Hematopoietic multipotent progenitor cell treated with erythropoietin and hydrocortisone succinate and interleukin-3 and kit ligand, for 17 days (in vitro differentiated cells): ENCODE data around the gene ERMAP.
A peak's percentile ranks its signal among the peaks of the same experiment; 100 is the strongest.

Experiments
- DNase-seq: peaks from one replicate; pipeline ENCODE4 v3.0.0-alpha.2; 2015; ENCODE audit warnings: low spot score

Gene ERMAP, protein sequence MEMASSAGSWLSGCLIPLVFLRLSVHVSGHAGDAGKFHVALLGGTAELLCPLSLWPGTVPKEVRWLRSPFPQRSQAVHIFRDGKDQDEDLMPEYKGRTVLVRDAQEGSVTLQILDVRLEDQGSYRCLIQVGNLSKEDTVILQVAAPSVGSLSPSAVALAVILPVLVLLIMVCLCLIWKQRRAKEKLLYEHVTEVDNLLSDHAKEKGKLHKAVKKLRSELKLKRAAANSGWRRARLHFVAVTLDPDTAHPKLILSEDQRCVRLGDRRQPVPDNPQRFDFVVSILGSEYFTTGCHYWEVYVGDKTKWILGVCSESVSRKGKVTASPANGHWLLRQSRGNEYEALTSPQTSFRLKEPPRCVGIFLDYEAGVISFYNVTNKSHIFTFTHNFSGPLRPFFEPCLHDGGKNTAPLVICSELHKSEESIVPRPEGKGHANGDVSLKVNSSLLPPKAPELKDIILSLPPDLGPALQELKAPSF

DNA sequence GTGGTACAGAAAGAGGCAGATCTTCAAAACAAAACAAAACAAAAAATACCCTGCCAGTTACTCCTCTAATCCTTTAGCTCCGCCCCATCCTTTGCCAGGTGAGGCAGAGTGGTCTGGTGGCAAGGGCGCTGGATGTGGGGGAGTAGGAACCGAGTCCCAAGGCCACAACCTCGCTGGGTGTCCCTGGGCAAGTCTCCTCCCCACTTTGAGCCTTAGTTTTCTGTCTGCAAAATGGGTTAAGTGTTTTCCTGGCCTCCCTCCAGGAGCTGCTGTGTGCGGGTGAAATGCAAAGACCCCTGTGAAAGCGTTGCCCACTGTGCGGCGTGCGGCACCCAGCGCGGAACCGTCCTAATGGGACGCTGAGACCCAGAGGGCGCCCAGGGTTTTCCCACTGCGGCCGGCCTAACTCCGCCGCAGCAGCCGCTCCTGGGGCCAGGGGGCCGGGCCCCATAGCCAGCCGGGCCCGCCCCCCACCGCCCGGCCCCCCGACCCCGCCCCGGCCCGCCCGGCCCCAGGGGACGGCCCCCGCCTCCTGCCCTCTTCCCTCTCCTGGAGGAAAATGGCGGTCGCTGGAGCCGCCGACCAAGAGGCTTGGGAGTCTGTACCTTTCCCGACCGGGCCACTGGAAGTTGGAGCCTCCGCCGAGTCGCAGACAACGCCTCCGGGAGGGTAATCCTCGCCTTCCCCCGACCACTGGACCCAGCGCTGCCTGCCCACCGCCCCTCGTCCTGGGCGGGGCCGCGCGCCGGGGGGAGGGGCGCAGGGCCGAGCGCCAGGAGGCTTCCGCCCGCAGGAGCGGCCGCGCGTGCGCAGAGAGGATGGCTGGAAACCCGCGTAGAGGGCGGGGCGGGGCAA lies at the start of gene ERMAP, which contains the start of gene SVBP:
Gene ERMAP, plus strand, starts transcription at position 538 of the 855 bp plus-strand sequence. CDS start 13,327 bp downstream, outside the sequence.
Gene SVBP, minus strand, starts transcription at position 813 of the 855 bp plus-strand sequence. CDS start 853 bp downstream, outside the sequence.
- peak; percentile 96 for DNase-seq

DNA sequence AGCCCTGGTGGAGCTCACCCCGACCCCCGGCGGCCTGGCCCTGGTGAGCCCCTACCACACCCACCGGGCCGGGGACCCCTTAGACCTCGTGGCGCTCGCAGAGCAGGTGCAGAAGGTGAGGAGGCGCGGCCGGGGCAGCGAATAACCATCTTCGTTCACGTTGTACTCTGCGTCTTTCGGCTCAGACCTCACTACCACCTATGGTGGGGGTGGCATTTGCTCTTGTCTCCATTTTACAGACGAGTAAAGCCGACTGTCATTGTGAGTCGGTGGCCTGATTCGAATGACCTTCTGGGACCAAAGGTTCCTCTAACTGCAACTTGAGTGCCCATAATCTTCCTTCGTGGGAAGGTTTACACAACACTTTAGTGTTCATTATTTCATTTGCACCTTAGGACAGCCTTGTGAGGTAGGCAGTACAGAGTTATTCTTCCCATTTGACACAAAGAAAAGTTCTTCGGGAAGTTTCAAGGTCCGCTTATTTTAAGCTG lies 49.4 kb upstream of the ERMAP start:
- no peak for DNase-seq

DNA sequence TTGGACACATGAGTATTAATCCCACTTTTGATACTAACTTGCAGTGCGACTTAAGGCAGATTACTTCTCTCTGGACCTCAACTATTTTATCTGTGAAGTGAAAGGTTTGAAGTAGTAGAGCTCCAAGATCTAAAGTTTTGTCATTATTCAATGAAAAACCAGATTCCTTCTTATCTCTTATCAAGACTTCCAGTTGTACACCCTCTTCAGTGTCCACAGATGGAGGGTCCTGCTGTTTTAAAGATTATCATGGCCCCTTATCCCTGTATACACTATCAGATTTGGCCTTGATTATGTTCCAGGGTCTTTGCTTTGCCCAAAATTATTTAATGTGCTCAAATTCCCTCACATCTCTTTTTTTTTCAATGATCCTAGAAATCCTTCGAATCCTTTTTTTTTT lies 48.8 kb upstream of the ERMAP start:
- peak; percentile 20 for DNase-seq

DNA sequence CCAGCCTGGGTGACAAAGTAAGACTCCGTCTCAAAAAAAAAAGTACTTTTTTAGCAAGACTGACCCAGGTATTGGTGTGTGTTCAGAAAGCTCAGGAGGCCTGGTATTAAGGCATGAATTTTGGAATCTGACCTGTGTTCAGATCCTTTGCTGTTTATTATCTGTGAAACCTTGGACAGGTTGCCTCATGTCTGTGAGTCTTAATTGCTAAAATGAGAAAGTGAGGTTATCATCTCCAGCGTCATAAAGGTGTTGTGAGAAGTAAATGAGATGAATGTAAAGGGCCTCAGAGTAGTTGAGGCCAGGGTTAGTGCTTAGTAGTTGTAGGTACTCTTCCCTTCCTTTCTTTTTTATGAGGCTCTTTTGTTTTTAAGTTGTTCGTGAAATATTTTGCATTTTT lies 47.1 kb upstream of the ERMAP start:
- DNase-seq = no peak

DNA sequence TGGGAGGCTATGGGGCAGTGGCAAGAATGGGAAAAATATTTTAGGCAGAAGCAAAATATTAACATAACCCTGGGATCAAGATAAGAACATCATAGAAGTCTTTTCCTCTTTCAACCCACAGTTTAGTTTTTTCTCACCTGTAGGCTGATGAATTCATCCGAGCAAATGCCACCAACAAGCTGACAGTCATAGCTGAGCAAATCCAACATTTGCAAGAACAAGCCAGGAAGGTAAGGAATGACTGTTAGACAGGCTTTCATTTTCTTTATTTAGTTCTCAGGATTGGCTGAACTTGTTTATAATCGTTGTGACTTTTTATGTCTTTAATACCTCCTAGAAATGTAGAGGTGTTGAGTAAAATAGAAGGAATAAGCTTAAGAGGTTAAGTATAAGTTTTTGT lies 43.5 kb upstream of the ERMAP start:
- no peak for DNase-seq

DNA sequence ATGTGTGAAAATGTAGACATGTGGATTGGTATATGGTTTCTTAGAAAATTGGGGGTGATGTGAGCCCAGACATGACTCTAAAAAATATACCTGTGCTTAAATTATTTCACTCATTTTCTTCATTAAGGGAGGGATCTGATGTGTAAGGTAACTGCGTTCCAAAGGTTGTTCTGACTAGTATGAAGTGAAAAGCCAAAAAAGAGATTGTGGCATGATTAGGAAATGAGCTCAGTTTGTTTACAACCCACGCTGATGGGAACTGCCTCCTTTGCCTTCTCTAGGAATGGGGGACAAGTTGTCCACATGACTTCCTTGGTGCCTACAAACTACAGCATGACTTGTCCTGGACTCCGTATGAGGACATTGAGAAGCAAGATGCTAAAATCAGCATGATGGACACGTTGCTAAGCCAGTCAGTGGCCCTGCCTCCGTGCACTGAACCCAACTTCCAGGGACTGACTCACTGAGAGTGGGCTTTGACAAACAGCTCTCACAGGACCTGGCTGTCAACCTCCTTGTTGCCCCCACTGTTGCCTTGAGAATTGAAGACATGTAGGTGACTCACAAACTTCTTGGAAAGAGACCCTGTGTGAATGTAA lies 41.9 kb upstream of the ERMAP start:
- no peak for DNase-seq

DNA sequence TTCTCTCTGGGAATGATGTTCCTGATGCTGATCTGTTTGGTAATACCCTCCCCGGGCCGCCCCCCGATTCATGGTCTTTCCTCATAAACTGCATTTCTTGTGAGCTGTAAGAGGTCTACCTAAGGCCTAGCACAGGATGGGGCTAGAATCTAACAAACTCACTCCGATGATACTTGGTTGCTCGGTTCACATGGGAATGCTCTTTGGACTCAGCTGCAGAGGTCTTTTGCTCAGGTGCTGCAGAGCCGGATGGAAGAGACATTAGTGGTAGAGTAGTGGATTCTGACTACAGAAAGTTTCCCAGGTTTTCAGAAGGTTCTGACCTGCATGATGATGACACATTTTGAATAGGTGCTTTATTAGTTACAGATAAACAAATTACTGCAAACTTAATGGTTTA lies 40.4 kb upstream of the ERMAP start:
- DNase-seq = no peak

DNA sequence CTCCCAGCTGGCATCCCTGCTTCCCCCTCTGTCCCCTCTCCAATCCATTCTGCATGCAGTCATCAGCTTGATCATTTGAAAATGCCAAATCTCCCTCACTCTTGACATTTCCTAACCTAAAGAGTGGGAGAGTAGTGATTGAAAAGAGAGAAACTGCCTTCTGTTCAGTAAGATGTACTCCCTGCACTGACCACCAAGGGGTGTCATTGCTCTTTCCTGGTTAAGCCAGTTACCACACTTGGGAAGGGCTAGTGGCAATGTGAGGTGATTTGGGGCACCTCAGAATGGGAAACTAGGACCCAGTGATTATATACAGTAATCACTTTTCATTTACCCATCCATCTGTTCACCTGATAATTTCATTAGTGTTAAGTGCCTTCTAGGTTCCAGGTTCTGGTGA lies 39.1 kb upstream of the ERMAP start:
- DNase-seq = peak; percentile 84

DNA sequence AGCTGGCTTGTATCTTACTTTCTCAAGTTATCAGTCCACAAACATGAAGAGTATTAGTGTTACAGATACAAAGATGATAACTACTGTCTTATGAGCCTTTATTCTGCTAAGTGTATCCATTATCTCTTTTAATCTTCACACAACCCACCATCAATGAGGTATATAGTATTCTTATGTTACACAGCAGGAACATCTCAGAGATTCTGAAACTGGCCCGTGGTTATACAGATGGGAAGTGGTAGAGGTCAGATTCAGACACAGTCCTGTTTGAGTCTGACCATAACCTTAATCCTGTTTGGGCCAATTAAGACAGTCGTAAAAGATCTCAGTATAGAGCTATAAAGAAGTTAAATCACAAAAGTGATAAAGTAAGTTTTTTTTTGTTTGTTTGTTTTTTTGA lies 37.2 kb upstream of the ERMAP start:
- DNase-seq = no peak

DNA sequence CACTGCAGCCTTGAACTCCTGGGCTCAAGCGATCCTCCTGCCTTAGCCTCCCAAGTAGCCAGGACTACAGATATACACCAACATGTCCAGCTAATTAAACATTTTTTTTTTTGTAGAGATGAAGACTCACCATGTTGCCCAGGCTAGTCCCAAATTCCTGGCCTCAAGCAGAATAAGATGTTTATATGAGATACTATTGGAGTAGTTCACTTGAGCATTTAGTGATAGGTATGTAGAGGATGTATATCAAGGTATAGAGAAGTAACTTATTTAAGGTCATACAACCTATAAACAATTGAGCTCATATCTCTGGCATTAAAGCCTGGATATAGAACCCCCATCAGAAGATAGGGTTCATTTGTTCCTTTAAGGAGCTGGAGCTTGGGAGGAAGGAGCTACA lies 36.7 kb upstream of the ERMAP start:
- no peak for DNase-seq

DNA sequence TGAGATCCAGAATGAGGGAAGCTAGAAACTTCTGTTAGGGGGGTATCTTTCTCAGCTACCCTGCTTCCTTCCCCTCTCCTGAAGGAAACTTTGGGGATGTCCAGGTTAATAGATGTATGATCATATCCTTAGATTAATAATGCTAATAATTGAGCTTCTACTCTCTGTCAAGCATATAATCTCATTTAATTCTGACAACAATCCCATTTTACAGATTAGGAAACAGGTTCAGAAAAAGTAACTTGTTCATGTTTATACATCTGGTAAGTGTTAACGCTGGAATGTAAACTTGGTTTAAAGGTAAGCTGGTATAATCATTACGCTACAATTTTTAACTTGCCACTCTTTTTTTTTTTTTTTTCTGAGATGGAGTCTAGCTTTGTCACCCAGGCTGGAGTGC lies 33.8 kb upstream of the ERMAP start:
- no peak for DNase-seq

DNA sequence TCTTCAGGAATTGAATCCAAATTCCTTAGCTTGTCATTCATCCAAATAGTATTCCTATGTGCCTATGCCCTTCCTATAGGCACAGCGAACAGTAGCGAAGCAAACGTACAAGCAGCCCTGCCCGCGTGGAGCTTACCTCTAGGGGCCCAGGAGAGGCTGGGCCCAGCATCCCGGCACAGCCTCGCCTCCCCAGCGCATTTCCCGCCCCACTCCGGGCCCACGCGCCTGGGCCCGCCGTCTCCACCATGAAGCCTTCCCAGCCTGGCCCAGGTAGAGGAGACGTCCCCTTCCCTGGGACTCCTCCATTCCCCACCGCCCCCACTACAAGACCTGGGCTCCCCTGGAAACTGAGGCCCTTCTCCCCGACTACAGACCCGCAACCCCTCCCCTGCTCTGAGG lies 32.4 kb upstream of the ERMAP start:
- no peak for DNase-seq

DNA sequence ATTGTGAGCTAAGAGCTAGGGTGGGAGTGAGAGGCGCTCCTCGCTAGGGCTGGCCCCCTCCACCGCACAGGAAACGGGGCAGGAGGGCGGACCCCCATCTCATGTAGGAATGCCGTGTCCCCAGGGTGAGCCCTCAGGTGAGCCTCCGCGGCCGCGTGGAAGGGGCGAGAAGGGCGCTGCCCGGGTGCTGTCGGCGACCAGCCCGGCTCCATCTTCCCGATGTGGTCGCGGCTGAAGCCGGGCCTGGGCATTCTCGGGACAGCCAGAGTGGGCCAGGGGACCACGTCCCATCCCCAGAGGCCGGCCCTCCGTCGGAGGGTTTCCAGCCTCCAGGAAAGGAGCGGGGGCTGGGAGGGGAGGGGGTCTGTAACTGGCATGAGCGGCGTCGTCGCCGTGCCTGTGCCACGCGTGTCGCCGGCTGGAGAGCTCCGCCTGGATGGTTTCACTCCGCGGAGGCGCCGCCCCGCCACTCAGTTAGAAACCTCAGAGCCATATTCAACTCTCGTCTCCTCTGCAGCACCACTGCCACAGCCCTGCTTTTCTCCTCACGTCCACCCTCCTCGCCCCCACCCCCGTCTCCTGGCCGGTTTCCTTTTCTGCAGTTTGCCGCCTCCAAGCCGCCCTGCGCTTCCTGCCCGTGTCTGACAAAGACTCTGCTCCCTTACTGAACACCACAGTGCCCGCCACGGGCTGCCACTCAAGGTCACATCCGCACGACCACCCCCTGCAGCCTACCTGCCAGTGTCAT lies 31.8 kb upstream of the ERMAP start, which contains the start of gene TMEM269:
Gene TMEM269, plus strand, starts transcription at position 46 of the 748 bp plus-strand sequence. CDS start 4,903 bp downstream, outside the sequence.
- DNase-seq = no peak

DNA sequence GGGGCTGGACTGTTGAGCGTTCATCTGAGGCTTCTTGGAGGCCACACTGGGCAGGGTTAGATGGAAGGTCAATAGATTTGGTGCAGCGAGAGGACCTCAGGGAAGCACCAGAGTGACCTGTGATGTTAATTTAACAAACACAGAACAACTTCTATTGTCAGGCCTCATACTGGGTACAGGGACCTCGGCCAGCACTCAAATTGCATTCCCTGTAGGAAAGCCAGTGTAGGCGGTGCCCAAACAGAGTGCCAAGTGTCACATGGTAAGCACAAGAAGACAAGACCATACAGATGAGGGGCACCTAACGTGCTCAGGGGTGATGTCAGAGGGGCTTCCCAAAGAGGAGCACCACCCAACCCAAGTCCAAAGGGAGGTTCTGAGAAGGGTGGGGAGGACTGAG lies 30.8 kb upstream of the ERMAP start:
- DNase-seq = no peak

DNA sequence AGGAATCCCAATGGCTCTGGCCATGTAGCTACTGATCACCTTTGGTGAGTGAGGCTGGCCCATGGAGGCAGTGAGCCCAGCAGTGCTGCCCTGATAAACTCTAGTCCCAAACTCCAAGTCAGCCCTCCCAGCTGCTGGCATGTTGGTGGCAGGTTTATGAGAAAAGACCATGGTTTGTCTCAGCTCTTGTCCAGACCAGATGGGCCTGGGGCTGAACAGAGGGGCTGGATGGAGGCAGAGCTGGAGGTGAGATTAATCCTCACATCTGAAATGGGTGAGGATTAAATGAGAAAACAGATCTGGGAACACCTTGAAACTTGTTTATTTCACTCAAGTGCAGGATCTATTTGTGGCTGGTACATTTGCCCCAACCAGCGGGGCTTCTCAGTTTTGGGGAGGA lies 28.9 kb upstream of the ERMAP start:
- no peak for DNase-seq

DNA sequence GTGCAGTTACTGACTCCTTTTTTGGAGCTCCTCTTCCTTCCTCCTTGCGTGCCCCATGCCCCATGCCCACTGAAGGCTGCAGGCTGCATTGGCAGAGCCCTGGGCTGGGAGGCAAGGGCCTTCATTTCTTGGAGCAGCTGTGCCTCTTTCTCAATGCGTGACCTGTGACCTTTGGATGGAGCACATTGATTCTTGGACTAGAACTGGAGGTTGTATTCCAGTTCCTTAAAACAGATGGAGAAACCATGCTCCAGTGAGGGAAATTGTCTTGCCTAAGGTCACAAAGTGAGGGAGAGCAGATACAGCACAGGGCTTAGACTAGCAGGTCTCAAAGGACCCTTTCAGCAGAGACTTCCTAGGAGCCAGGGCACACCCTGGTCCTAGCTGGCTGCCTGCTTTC lies 23.1 kb upstream of the ERMAP start:
- no peak for DNase-seq

DNA sequence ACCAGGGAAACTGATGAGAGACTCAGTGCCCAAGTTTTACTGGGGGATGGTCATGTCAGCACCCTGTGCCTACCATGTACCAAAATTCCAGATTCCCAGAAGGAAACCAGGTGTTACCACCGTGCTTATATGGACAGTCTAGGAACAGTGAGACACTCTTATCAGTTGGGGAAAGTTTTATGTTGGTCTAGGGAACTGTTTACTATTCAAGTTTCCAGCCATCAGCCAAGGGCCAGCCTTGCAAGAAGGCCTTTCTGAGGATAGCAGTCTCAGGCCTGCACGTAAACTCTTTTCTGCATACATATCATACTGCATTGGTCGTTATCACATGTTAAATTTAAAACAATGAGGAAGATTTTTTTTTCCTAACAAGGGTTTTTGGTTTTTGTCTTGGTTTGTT lies 19.5 kb upstream of the ERMAP start:
- DNase-seq = no peak

DNA sequence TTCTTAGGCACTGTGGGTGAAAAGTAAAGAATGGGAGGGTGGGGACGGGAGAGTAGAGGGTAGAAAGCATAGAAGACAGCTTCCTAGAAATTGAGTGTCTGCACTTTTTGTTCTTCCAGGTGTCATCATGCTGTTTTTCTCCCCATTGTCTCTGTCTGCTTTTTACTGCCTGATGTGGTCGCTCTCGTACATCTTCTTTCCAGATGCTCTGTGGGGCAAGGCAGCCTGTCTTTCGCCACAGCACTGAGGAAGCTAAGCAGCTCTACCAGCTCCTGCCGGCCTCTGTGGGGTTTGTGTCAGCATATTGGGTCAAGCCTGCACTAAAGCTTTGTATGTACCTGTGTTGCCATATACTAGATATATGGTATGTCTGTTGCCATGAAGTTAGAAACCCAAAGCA lies 18.9 kb upstream of the ERMAP start:
- DNase-seq = no peak

DNA sequence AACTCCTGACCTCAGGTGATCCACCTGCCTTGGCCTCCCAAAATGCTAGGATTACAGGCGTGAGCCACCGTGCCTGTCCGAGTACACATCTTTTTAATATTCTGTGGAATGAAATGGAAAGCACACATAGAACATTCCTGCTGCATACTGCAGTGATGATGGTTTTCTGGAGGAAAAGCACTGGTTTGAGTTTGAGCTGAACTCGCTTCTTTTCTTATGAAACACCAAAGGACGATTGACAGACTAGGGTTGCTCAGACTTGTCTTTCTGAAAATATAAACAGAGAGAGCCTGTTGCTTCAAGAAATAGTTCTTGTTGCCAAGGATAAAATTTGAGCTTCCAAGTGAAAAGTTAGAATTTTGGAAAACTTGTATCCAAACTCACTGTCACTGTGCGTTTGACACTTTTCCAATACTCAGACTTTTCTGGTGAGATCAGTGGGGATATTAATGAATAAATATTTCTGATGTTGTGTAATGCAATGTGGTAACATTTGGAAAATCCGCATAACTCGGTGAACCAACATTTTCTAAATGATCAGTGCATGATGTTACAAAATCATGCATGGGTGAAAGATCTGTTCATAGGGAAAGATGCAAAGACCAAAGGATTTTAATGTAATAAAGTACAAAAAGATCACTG lies 15.0 kb upstream of the ERMAP start:
- DNase-seq = no peak

DNA sequence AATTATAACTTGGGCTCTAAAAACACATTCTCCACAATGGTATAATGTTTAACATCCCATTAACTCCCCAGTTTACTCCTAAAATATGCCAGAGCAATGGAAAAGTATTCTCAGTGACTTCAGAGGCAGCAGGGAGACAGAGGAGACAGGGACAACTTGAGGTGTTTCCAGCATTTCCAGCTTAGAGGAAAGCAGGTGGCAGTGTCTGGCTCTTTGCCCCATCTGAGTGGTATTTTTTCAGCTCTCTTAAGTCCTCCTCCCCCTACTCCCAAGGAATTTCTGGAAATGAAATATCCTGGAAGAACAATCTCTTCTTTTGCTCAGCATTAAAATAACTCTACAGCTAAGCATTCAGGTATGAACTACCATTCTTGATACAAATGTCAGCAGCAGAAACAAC lies 10.8 kb upstream of the ERMAP start:
- no peak for DNase-seq

DNA sequence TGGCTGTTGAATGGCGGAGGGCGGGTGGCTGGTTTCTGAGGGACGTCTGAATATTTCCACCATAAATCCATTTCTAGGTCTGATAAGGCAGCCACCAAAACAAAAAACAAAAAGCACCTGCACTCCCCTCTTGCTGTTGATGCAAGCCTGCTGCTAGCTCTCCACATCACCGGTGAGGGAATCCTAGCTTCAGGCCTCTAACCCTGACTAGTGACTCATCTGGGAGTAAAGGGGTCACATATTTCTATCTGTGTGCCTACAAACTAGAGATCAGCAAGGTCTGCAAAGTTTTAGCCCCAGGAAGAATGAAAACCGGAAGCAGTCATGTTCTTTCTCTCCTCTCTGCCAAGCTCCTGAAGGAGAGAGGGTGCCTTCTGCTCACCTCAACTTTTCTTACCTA lies 10.3 kb upstream of the ERMAP start:
- DNase-seq = no peak
